CD4-positive, alpha-beta T cell (primary cell): ENCODE data around the gene CCDC183. TPM values are rescaled to one million over a fixed set of nuclear protein-coding genes. Genes with fewer than 3 reads are reported as not detected.

Experiments
- ATAC-seq: fragments of 200-7000 bp; cut with Tn5 transposase; one replicate; pipeline ENCODE4 v1.10.0; 2022; ENCODE audit warnings: mild to moderate bottlenecking; ENCODE audit not compliant: poor library complexity
- CTCF ChIA-PET: fragments of 350-600 bp; sonication (Branson Sonifier 250); formaldehyde crosslinking; loops from one replicate; lab custom pipeline; 2021; ENCODE audit warnings: antibody characterized with exemption, inconsistent platforms; lab: Charles Lee
- POLR2A ChIA-PET: fragments of 350-600 bp; sonication (Branson Sonifier 250); formaldehyde crosslinking; loops from one replicate; lab custom pipeline; 2021; ENCODE audit warnings: antibody characterized with exemption, inconsistent platforms; lab: Charles Lee
- DNase-seq, 14 experiments: peaks; one replicate each; pipeline ENCODE4 v3.0.0-alpha.2; 2013 to 2020; ENCODE audit warnings: mixed read lengths in 2 of 14
- H3K27ac ChIP-seq, 2 donors: one replicate each; pipeline versions ENCODE4 v1.5.1 to v1.7.0; 2013; ENCODE audit warnings: low read length in 2 of 2, low read depth in 1 of 2, mild to moderate bottlenecking in 1 of 2
- H3K27me3 ChIP-seq, 2 experiments: 1 replicate in 1 of 2; 2 replicates in 1 of 2; pipeline versions ENCODE4 v1.6.1 to v1.7.0; 2013; ENCODE audit warnings: low read length in 2 of 2, control low read depth in 1 of 2, mild to moderate bottlenecking in 1 of 2, moderate library complexity in 1 of 2; ENCODE audit not compliant: insufficient read depth in 2 of 2, control insufficient read depth in 1 of 2
- H3K36me3 ChIP-seq: one replicate; pipeline ENCODE4 v1.6.1; 2013; ENCODE audit warnings: low read length, control low read depth; ENCODE audit not compliant: insufficient read depth
- H3K4me1 ChIP-seq: one replicate; pipeline ENCODE4 v1.6.1; 2013; ENCODE audit warnings: low read length, control low read depth; ENCODE audit not compliant: insufficient read depth
- H3K4me3 ChIP-seq: one replicate; pipeline ENCODE4 v1.5.1; 2013; ENCODE audit warnings: mild to moderate bottlenecking, low read length, moderate library complexity
- H3K9me3 ChIP-seq, 2 experiments: 1 replicate in 1 of 2; 2 replicates in 1 of 2; pipeline versions ENCODE4 v1.6.1 to v1.7.0; 2013; ENCODE audit warnings: low read length in 2 of 2, mild to moderate bottlenecking in 2 of 2, control low read depth in 1 of 2, moderate library complexity in 1 of 2; ENCODE audit not compliant: control insufficient read depth in 1 of 2, insufficient read depth in 1 of 2
- H3K27ac Mint-ChIP-seq: one replicate; pipeline ENCODE4 v1.8.0; 2020; ENCODE audit warnings: mixed read lengths
- H3K27me3 Mint-ChIP-seq: one replicate; pipeline ENCODE4 v1.8.0; 2021; ENCODE audit warnings: mixed read lengths
- H3K36me3 Mint-ChIP-seq: one replicate; pipeline ENCODE4 v1.8.0; 2021; ENCODE audit warnings: low read depth, mixed read lengths
- H3K4me1 Mint-ChIP-seq: one replicate; pipeline ENCODE4 v1.8.0; 2021; ENCODE audit warnings: low read depth, mixed read lengths
- H3K4me3 Mint-ChIP-seq: one replicate; pipeline ENCODE4 v1.8.0; 2020; ENCODE audit warnings: mild to moderate bottlenecking, mixed read lengths
- H3K9me3 Mint-ChIP-seq: one replicate; pipeline ENCODE4 v1.8.0; 2020; ENCODE audit warnings: mixed read lengths
- intact Hi-C, 2 experiments: fragments of 100-400 bp; cut with DNase I in 1 of 2; cut with micrococcal nuclease in 1 of 2; formaldehyde crosslinking; loops; one replicate each; pipeline versions ENCODE4 v1.15.1 to v1.9.0; 2023 to 2025; cut with DNase I, micrococcal nuclease
- total RNA-seq, 174 experiments: library from RNA in 2 of 174; stranded (reverse) in 2 of 174; gene quantifications; one replicate each; pipeline ENCODE4 v1.2.3 and lab custom pipeline; 2021 to 2026
- TF ChIP-seq, protein P1 (sequence below): fragments of 200-600 bp; IDR thresholded peaks from one replicate; pipeline ENCODE4 v1.8.0; 2022; ENCODE audit warnings: antibody characterized with exemption, mild to moderate bottlenecking

CCDC183 gene
- total RNA-seq, 2 experiments from 2014 or later: 3.0 to 4.6 TPM

DNA sequence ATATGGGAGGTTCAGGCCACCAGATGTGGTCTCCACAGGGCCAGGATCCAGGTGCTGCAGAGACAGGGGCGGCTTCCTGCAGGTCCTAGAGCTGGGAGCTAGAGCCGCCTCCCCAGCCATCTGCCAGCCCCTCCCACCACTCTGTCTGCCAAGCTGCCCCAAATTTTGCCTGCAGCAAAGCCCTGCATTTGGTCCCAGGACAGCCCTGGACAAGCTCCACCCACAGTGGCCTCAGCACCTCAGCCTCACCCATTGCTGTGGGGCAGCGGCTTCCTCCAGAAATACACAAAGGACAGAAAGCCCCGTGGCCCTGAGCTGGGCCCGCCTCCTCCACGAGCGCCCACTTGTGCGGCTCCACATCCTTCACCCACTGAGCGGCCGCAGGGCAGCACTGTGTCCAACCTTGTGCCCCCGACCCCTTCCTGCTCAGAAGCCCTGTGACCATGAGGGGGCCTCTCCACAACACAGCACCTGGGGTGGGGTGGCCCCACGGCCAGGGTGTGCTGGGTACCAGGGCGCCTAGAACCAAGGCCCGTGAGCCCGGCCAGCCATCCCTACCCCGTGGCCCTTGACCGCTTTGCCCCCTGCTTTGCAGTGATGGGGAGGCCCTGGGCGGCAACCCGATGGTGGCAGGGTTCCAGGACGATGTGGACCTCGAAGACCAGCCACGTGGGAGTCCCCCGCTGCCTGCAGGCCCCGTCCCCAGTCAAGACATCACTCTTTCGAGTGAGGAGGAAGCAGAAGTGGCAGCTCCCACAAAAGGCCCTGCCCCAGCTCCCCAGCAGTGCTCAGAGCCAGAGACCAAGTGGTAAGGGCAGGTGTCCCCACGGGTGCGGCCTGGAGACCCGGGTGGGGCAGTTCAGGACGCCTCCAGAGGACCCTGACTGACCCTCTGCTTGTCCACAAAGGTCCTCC is 42.4 kb downstream of the CCDC183 start:
- no peak for ATAC-seq
- no peak overlapping the region for H3K4me3 Mint-ChIP-seq
- intact Hi-C loops: no loop called here
- POLR2A ChIA-PET: no interaction called here
- peaks cover 13% of the 10 kb centered on the region for H3K4me1 Mint-ChIP-seq
- peaks cover 8% of the 10 kb centered on the region for H3K27me3 Mint-ChIP-seq
- TF ChIP-seq, protein P1, sequence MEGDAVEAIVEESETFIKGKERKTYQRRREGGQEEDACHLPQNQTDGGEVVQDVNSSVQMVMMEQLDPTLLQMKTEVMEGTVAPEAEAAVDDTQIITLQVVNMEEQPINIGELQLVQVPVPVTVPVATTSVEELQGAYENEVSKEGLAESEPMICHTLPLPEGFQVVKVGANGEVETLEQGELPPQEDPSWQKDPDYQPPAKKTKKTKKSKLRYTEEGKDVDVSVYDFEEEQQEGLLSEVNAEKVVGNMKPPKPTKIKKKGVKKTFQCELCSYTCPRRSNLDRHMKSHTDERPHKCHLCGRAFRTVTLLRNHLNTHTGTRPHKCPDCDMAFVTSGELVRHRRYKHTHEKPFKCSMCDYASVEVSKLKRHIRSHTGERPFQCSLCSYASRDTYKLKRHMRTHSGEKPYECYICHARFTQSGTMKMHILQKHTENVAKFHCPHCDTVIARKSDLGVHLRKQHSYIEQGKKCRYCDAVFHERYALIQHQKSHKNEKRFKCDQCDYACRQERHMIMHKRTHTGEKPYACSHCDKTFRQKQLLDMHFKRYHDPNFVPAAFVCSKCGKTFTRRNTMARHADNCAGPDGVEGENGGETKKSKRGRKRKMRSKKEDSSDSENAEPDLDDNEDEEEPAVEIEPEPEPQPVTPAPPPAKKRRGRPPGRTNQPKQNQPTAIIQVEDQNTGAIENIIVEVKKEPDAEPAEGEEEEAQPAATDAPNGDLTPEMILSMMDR: no peak
- Histone ChIP-seq H3K9me3 (no peaks in the 10 kb centered on the region), H3K36me3 (peaks cover 14% of the 10 kb centered on the region), H3K4me3 (no peak overlapping the region), H3K27ac (no peak overlapping the region), H3K4me1 (peaks cover 22% of the 10 kb centered on the region), H3K27me3 (peaks cover 0 to 7% of the 10 kb centered on the region in 2 experiments)
- peaks cover 12% of the 10 kb centered on the region for H3K36me3 Mint-ChIP-seq
- H3K9me3 Mint-ChIP-seq: no peaks in the 10 kb centered on the region
- H3K27ac Mint-ChIP-seq: no peak overlapping the region
- CTCF ChIA-PET: no interaction called here
- DNase-seq: no peak

DNA sequence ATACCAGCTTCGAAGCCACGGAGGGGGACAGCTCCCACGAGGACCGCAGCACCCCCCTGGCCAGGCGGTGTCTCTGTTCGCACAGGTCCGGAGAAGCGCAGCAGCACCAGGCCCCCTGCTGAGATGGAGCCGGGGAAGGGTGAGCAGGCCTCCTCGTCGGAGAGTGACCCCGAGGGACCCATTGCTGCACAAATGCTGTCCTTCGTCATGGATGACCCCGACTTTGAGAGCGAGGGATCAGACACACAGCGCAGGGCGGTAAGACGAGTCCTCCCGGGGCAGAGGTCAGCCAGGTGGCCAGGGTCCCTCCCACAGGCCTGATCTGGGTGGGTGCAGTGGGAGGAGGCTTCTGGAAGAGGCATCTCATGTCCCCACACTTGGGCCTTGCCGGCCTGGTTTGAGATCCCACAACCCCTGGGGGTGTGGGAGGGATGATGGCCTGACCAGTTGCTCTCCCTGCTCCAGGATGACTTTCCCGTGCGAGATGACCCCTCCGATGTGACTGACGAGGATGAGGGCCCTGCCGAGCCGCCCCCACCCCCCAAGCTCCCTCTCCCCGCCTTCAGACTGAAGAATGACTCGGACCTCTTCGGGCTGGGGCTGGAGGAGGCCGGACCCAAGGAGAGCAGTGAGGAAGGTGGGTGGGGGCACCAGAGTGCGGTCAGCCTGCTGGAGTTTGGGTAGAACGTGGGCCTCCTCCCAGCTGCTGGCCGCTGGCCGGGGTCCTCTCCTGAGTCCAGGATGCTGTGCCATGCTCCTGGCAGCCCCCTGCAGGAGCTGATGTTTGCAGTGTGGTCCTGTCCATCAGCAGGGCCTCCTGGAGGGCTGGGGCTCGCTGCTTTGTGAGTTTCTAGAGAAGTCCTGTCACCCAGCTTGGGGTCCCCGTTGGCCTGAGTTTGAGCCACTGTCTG is 43.3 kb downstream of the CCDC183 start:
- POLR2A ChIA-PET: no interaction called here
- H3K4me3 Mint-ChIP-seq: no peak overlapping the region
- H3K4me1 Mint-ChIP-seq: peaks cover 15% of the 10 kb centered on the region
- no peak overlapping the region for H3K4me3 ChIP-seq
- H3K36me3 Mint-ChIP-seq: peaks cover 5% of the 10 kb centered on the region
- peaks cover 14% of the 10 kb centered on the region for H3K36me3 ChIP-seq
- H3K27ac Mint-ChIP-seq: no peak overlapping the region
- intact Hi-C loops: loop anchor here (2.0 to 10.0 kb wide), 2 partner anchors 31 to 105 kb away; partner anchors contain the start of genes C8G (in 1 of the 2) and FBXW5 (in 1 of the 2)
- H3K4me1 ChIP-seq: peaks cover 30% of the 10 kb centered on the region
- peaks cover 0 to 8% of the 10 kb centered on the region in 2 experiments for H3K27me3 ChIP-seq
- ATAC-seq: no peak
- no peaks in the 10 kb centered on the region for H3K9me3 Mint-ChIP-seq
- no peak for DNase-seq
- TF ChIP-seq, protein P1: no peak
- no peak overlapping the region for H3K27ac ChIP-seq
- CTCF ChIA-PET: no interaction called here
- H3K27me3 Mint-ChIP-seq: peaks cover 11% of the 10 kb centered on the region
- H3K9me3 ChIP-seq: no peaks in the 10 kb centered on the region

DNA sequence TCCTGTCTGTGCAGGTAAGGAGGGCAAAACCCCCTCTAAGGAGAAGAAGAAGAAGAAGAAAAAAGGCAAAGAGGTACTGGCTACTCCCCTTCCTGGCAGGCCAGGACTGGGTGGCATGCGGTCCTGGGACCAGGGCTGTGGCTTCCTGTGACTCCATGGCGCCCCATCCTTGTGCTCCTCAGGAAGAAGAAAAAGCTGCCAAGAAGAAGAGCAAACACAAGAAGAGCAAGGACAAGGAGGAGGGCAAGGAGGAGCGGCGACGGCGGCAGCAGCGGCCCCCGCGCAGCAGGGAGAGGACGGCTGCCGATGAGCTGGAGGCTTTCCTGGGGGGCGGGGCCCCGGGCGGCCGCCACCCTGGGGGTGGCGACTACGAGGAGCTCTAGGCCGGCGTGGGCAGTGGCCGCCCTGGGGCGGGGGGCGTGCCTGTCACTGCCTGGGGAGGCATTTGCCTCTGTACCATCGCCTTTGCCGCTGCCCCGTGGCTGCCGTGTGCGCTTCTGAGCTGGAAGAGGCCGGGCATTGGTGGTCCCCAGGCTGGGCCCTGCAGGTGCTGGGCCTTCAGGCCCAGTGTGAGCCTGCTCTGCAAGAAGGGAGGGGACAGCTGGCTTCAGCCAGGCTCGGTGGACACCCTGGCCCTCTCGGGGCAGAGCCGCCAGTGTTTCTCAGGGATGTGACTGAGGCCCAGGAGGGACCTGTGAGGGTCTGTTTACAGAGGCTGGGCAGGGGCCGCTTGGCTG is 44.2 kb downstream of the CCDC183 start:
- TF ChIP-seq, protein P1: no peak
- H3K27ac ChIP-seq: no peak overlapping the region
- Mint-ChIP-seq H3K9me3 (no peaks in the 10 kb centered on the region), H3K36me3 (peaks cover 5% of the 10 kb centered on the region), H3K4me1 (peaks cover 15% of the 10 kb centered on the region), H3K27ac (no peak overlapping the region), H3K4me3 (no peak overlapping the region), H3K27me3 (peaks cover 15% of the 10 kb centered on the region)
- peaks cover 5 to 11% of the 10 kb centered on the region in 2 experiments for H3K27me3 ChIP-seq
- ChIA-PET POLR2A (no interaction called here), CTCF (no interaction called here)
- H3K36me3 ChIP-seq: peaks cover 14% of the 10 kb centered on the region
- intact Hi-C loops: loop anchor here (2.0 to 10.0 kb wide), 2 partner anchors 32 to 104 kb away; partner anchors contain the start of genes C8G (in 1 of the 2) and FBXW5 (in 1 of the 2)
- no peaks in the 10 kb centered on the region for H3K9me3 ChIP-seq
- H3K4me1 ChIP-seq: peaks cover 34% of the 10 kb centered on the region
- H3K4me3 ChIP-seq: no peak overlapping the region
- DNase-seq (no peak), ATAC-seq (no peak)
